Heart right ventricle (tissue), 16 donors: ENCODE data around the gene PCBP4. TPM values are rescaled to one million over a fixed set of nuclear protein-coding genes. Genes with fewer than 3 reads are reported as not detected.

Experiments
- ATAC-seq, 8 donors: fragments of 200-7000 bp; cut with Tn5 transposase; one replicate each; pipeline ENCODE4 v1.9.1; 2020; ENCODE audit warnings: mild to moderate bottlenecking in 8 of 8, moderate library complexity in 8 of 8, moderate number of reproducible peaks in 1 of 8
- DNase-seq, 2 donors: peaks; one replicate each; pipeline ENCODE4 v3.0.0-alpha.2; 2020
- H3K27ac ChIP-seq, 10 donors: fragments of 200-600 bp; sonication (generic) in 2 of 10; one replicate each; pipeline versions ENCODE4 v1.5.0 to v1.8.0; 2020 to 2022; ENCODE audit warnings: mild to moderate bottlenecking in 3 of 10
- H3K27me3 ChIP-seq, 7 donors: fragments of 200-600 bp; one replicate each; pipeline ENCODE4 v1.8.0; 2021 to 2022; ENCODE audit warnings: mild to moderate bottlenecking in 2 of 7
- H3K36me3 ChIP-seq, 9 donors: fragments of 200-600 bp; sonication (generic) in 1 of 9; one replicate each; pipeline versions ENCODE4 v1.5.0 to v1.8.0; 2020 to 2022; ENCODE audit warnings: mild to moderate bottlenecking in 2 of 9
- H3K4me1 ChIP-seq, 9 donors: fragments of 200-600 bp; sonication (generic) in 1 of 9; one replicate each; pipeline versions ENCODE4 v1.5.0 to v1.8.0; 2020 to 2022; ENCODE audit warnings: mild to moderate bottlenecking in 4 of 9
- H3K4me3 ChIP-seq, 10 donors: fragments of 200-600 bp; sonication (generic) in 2 of 10; one replicate each; pipeline versions ENCODE4 v1.5.0 to v1.8.0; 2020 to 2022; ENCODE audit warnings: mild to moderate bottlenecking in 7 of 10, moderate library complexity in 2 of 10
- H3K9me3 ChIP-seq, 11 donors: fragments of 200-600 bp in 10 of 11; sonication (generic) in 2 of 11; one replicate each; pipeline versions ENCODE4 v1.5.0 to v1.8.0; 2013 to 2022; ENCODE audit warnings: mild to moderate bottlenecking in 2 of 11, control low read depth in 1 of 11, moderate library complexity in 1 of 11
- WGBS, 2 donors: extraction: QIAGEN DNeasy Blood & Tissue Kit; methylation state at CpG; one replicate each; pipeline ENCODE4 v1.1.7; 2013; ENCODE audit warnings: inconsistent platforms in 1 of 2; 5-methylcytosine and 5-hydroxymethylcytosine counted together
- intact Hi-C, 10 donors: fragments of 100-400 bp; cut with DNase I; formaldehyde crosslinking; loops; one replicate each; pipeline versions ENCODE4 v1.11.1 to v1.14.2; 2022
- polyA plus RNA-seq, 2 donors: library from polyadenylated mRNA; stranded (reverse); fragments of 200-250 nt; gene quantifications; one replicate each; pipeline ENCODE4 v1.2.3, GENCODE V29; 2013
- total RNA-seq, 10 donors: library from RNA; stranded (reverse); fragmentation: NEBNext Ultra II Directional in 3 of 10; extraction: Animal tissue kit (Norgen Biotek cat#: 25700) in 3 of 10; gene quantifications; one replicate each; pipeline versions ENCODE4 v1.2.1 to v1.2.4, GENCODE V29; 2021 to 2023
- TF ChIP-seq, protein P1 (sequence below), 9 donors: fragments of 200-600 bp; sonication (generic) in 2 of 9; IDR thresholded peaks; one replicate each; pipeline versions ENCODE4 v1.5.0 to v1.8.0; 2021 to 2022; ENCODE audit warnings: antibody characterized with exemption in 9 of 9, mild to moderate bottlenecking in 5 of 9, moderate library complexity in 1 of 9
- donor health status: Arrhythmogenic right ventricular cardiomyopathy.
- donor health status: ischemic (EF 13 %, LVEDD 7.1; RV severe dilation, severe dysfunction).
- donor health status: healthy with polysubstance abuse.
- donor health status: DM: no; HTN: yes; CAD: no.
- donor health status: DM: no; HTN: no; CAD: no.
- donor health status: ischemic (EF 25% LVEDD 6.9; RV normal size, moderate dysfunction).
- donor health status: ischemic (EF 25% LVEDD 5.7; RV mildly dilated, moderate dysfunction).
- donor health status: healthy.
- donor health status: DM: yes; HTN: yes; CAD: no.
- donor health status: Ischemic cardiomyopathy.
- donor health status: ischemic (EF 35%, LVEDD 5.7; RV mildly dilated, moderate dysfunction).
- donor health status: nonischemic (EF 11% LVEDD 7.7; RV severe dilation, severe dysfunction).
- donor health status: DM: yes; HTN: yes; CAD: no.
- donor health status: PGD.
- donor health status: ischemic (EF 29% LVEDD 5.4; RV normal size, mild dysfunction).
- donor health status: nonischemic (EF 23%, LVEDD 6.1; RV moderate dilation, normal function).

The PCBP4 gene
- total and polyA plus RNA-seq, 12 donors = 55.1 to 123 (median 62.2) TPM

DNA sequence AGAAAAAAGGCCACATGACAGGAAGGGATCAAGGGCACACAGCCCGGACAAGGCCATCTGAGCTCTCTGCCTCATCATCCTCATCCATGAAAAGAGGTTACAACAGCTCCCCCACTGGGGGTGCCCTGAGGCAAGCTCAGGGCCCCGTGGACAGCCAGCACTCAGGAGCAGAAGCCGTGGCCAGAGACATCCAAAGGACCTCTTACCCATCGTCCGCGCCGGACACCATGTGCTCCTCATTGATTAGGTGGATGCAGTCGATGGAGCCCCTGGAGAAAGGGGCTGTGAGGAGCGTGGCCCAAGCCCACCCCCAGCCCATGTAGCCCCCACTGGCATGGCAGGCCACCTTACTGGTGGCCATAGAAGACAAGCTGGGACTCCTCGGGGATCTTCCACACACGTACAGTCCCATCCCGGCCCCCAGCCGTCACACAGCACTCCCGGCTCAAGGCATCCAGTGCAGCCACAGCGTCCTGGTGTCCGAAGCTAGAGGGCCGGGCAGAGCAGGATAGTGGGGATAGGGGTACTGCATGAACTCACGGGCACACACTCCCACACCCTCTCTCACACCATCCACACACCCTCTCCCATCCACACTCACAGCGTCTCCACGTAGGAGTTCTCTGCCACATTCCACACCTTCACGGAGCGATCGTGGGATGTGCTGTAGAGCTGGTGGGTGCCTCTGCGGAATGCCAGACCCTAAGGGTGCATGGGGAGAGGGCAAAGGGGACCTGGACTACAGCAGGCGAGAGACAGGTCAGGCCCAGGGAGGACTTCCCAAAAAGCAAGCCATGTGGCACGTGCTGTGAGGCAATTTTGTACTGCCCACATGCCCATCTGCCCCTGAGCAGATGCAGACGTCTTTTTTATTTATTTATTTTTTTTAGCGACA, 32.0 kb downstream of the PCBP4 start:
- ATAC-seq (no peak), DNase-seq (no peak)
- intact Hi-C loops = no loop called here
- H3K4me1 ChIP-seq = peaks cover 0 to 7% (median 2%) of the 10 kb centered on the region in 9 donors
- no peaks in the 10 kb centered on the region for H3K9me3 ChIP-seq
- 93 to 94% methylated on average over 28 of the region's 28 CpGs for WGBS, 2 donors
- no peak overlapping the region for H3K4me3 ChIP-seq
- no peak overlapping the region for H3K27ac ChIP-seq
- TF ChIP-seq, protein P1, sequence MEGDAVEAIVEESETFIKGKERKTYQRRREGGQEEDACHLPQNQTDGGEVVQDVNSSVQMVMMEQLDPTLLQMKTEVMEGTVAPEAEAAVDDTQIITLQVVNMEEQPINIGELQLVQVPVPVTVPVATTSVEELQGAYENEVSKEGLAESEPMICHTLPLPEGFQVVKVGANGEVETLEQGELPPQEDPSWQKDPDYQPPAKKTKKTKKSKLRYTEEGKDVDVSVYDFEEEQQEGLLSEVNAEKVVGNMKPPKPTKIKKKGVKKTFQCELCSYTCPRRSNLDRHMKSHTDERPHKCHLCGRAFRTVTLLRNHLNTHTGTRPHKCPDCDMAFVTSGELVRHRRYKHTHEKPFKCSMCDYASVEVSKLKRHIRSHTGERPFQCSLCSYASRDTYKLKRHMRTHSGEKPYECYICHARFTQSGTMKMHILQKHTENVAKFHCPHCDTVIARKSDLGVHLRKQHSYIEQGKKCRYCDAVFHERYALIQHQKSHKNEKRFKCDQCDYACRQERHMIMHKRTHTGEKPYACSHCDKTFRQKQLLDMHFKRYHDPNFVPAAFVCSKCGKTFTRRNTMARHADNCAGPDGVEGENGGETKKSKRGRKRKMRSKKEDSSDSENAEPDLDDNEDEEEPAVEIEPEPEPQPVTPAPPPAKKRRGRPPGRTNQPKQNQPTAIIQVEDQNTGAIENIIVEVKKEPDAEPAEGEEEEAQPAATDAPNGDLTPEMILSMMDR (IDR thresholded peaks at IDR 0.05) = no peak
- H3K27me3 ChIP-seq = no peaks in the 10 kb centered on the region
- H3K36me3 ChIP-seq = peaks cover 0 to 86% (median 36%) of the 10 kb centered on the region in 9 donors

DNA sequence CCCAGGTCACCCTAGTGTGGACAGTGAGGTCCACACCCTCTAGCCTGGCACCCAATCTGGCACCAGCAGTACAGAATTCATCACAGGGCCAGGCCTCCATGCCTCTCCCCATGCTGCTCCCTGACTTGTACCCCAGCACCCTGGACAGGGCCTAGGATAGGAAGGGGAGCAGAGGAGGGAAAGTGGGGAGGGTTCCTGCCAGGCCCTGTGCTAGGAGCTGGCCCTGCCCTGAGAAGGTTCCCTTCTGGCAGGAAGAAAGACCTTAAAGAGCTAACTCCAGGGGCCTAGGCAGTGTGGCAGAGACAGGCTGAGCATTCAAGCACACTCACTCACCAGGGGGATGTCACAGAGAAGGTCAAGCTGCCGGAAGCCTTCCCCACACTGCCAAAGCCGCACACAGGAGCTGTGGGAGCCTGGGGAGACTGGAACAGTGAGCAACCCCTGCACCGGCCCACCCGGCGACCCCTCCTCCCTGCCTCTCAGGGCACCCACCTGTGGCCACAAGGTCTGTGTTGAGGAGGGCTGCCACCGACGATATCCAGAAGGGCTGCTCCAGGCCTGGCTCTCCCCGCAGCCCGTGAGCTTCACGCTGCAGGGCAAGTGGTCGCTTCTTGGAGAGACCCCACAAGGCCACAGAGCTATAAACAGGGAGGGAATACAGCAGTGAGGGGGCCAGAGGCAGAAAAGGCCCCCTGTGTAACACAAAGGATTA, 33.0 kb downstream of the PCBP4 start:
- TF ChIP-seq, protein P1 (IDR thresholded peaks at IDR 0.05) = no peak
- DNase-seq = no peak
- H3K27me3 ChIP-seq = no peaks in the 10 kb centered on the region
- peaks cover 0 to 77% (median 36%) of the 10 kb centered on the region in 9 donors for H3K36me3 ChIP-seq
- H3K4me3 ChIP-seq = no peak overlapping the region
- no peak overlapping the region for H3K27ac ChIP-seq
- WGBS, 2 donors = 92 to 94% methylated on average over 11 of the region's 11 CpGs
- no peaks in the 10 kb centered on the region for H3K4me1 ChIP-seq
- intact Hi-C loops = no loop called here
- ATAC-seq = no peak
- no peaks in the 10 kb centered on the region for H3K9me3 ChIP-seq

DNA sequence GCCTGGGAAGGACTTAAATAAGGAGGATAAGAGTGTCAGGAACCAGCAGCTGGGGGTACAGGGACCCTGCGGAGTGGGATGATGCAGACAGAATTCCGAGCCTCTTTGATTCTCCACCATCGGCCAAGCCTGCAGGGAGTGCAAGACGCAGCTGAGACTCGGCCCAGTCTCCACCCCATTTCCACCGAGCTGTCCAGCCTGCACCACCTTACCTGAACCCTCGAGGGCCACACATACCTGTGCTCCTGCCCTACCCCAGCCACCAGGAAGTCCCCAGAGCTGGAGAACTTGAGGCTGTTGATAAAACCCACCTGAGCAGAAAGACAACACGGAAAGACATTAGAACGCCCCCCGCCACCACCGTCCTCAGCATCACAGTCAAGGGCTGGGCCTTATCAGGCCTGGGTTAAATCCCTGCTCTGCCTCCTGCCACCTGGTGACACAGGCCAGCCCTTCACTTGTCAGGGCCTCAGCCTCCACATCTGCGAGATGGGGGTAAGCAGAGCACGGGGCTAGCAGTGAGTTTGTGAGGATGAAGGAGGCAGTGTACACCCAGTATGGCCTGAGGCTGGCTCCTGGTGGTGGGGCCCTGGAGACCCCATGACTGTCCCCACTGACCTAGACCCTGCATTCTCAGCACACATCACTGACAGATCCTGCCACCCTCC, 33.6 kb downstream of the PCBP4 start:
- Histone ChIP-seq H3K27ac (no peak overlapping the region), H3K4me1 (no peaks in the 10 kb centered on the region), H3K9me3 (no peaks in the 10 kb centered on the region), H3K36me3 (peaks cover 0 to 70% (median 36%) of the 10 kb centered on the region in 9 donors), H3K4me3 (no peak overlapping the region), H3K27me3 (no peaks in the 10 kb centered on the region)
- 89 to 94% methylated on average over 13 of the region's 13 CpGs for WGBS, 2 donors
- peak in 1 of 8 donors; percentile 21 for ATAC-seq
- intact Hi-C loops = no loop called here
- DNase-seq = no peak
- TF ChIP-seq, protein P1 (IDR thresholded peaks at IDR 0.05) = no peak
